Kidney (tissue), 14 donors: ENCODE results near the gene AKAP6. TPM values are rescaled to one million over a fixed set of nuclear protein-coding genes. Genes with fewer than 3 reads are reported as not detected.

Source experiments
- DNase-seq, 5 donors: peaks; one replicate each; pipeline ENCODE4 v3.0.0-alpha.2; 2013 to 2020
- FAIRE-seq: peaks from 2 replicates; lab custom pipeline; 2012; peaks lifted over from hg19 to GRCh38; lab: Jason Lieb, UNC
- H3K27ac ChIP-seq, 2 donors: one replicate each; pipeline ENCODE4 v1.7.0; 2013; ENCODE audit warnings: low read depth in 2 of 2, low read length in 2 of 2, inconsistent platforms in 1 of 2
- H3K27me3 ChIP-seq: one replicate; pipeline ENCODE4 v1.7.1; 2013; ENCODE audit warnings: low read length, inconsistent platforms; ENCODE audit not compliant: control insufficient read depth, insufficient read depth
- H3K36me3 ChIP-seq, 3 donors: one replicate each; pipeline versions ENCODE4 v1.7.0 to v1.7.1; 2013; ENCODE audit warnings: low read length in 3 of 3, control low read depth in 1 of 3, inconsistent platforms in 1 of 3; ENCODE audit not compliant: insufficient read depth in 3 of 3, control insufficient read depth in 2 of 3
- H3K4me1 ChIP-seq, 3 donors: one replicate each; pipeline versions ENCODE4 v1.7.0 to v1.7.1; 2013; ENCODE audit warnings: low read length in 3 of 3, inconsistent platforms in 1 of 3, low read depth in 1 of 3; ENCODE audit not compliant: control insufficient read depth in 2 of 3, insufficient read depth in 2 of 3
- H3K4me3 ChIP-seq, 3 donors: one replicate each; pipeline versions ENCODE4 v1.7.0 to v1.8.1; 2013; ENCODE audit warnings: low read length in 3 of 3, control low read depth in 1 of 3, inconsistent platforms in 1 of 3
- H3K9ac ChIP-seq, 3 donors: one replicate each; pipeline versions ENCODE4 v1.7.0 to v1.7.1; 2013; ENCODE audit warnings: low read length in 3 of 3, control low read depth in 1 of 3, inconsistent platforms in 1 of 3
- H3K9me3 ChIP-seq, 3 donors: one replicate each; pipeline versions ENCODE4 v1.7.0 to v1.7.1; 2013; ENCODE audit warnings: low read length in 3 of 3, control low read depth in 1 of 3, inconsistent platforms in 1 of 3; ENCODE audit not compliant: control insufficient read depth in 2 of 3, insufficient read depth in 1 of 3
- CTCF ChIP-seq: IDR thresholded peaks from 3 replicates; pipeline ENCODE4 v1.5.1; 2012; ENCODE audit warnings: mild to moderate bottlenecking, moderate library complexity, borderline replicate concordance; ENCODE audit not compliant: insufficient read depth; ENCODE audit errors: extremely low read depth
- intact Hi-C: fragments of 100-400 bp; cut with DNase I; formaldehyde crosslinking; loops from one replicate; pipeline ENCODE4 v1.11.1; 2022
- polyA plus RNA-seq: library from polyadenylated mRNA; stranded (reverse); fragments of 350-450 nt; fragmentation: Illumina TruSeq; extraction: RNeasy Lipid Tissue Mini Kit (QIAGEN cat#74804); gene quantifications from one replicate; pipeline ENCODE4 v1.2.3, GENCODE V29; 2014; ENCODE audit warnings: low read depth, low replicate concordance; ENCODE audit not compliant: insufficient read depth
- total RNA-seq: library from RNA; stranded (reverse); fragmentation: NEBNext Ultra II Directional; extraction: Animal tissue kit (Norgen Biotek cat#: 25700); gene quantifications from one replicate; pipeline ENCODE4 v1.2.1, GENCODE V29; 2021
- donor health status: control.
- donor health status: control.
- donor health status: control.
- donor health status: control.
- donor health status: control.
- donor health status: DM: yes; HTN: yes; CAD: no.
- donor health status: Normal renal cell carcinoma (clear cell type).

The AKAP6 gene
- total and polyA plus RNA-seq, 2 donors from 2014 or later, result 0.92 to 10.5 TPM

- Histone ChIP-seq H3K27me3 (no peaks in the 10 kb centered on the region), H3K4me3 (no peak overlapping the region), H3K9me3 (no peaks in the 10 kb centered on the region), H3K36me3 (no peaks in the 10 kb centered on the region), H3K4me1 (no peaks in the 10 kb centered on the region), H3K9ac (no peak overlapping the region), H3K27ac (no peak overlapping the region)
- TF ChIP-seq CTCF, result no peak
- FAIRE-seq, result no peak
- intact Hi-C loops, result no loop called here
- DNase-seq, result no peak
Measured at GRCh38 chr14:32818581-32818980, 489.5 kb downstream of the AKAP6 start.

GRCh38 chr14:32820181-32820580, 491.1 kb downstream of the AKAP6 start:
- DNase-seq (peak in 1 of 5 donors; percentile 20), FAIRE-seq (no peak)
- Histone ChIP-seq H3K9ac (no peak overlapping the region), H3K27me3 (no peaks in the 10 kb centered on the region), H3K4me1 (no peaks in the 10 kb centered on the region), H3K27ac (no peak overlapping the region), H3K36me3 (no peaks in the 10 kb centered on the region), H3K9me3 (no peaks in the 10 kb centered on the region), H3K4me3 (no peak overlapping the region)
- intact Hi-C loops, result no loop called here
- no peak for TF ChIP-seq CTCF

- intact Hi-C loops, result no loop called here
- no peaks in the 10 kb centered on the region for H3K9me3 ChIP-seq
- no peak for TF ChIP-seq CTCF
- H3K27me3 ChIP-seq, result no peaks in the 10 kb centered on the region
- FAIRE-seq (no peak), DNase-seq (no peak)
- no peaks in the 10 kb centered on the region for H3K36me3 ChIP-seq
- no peak overlapping the region for H3K27ac ChIP-seq
- no peak overlapping the region for H3K4me3 ChIP-seq
- no peak overlapping the region for H3K9ac ChIP-seq
- no peaks in the 10 kb centered on the region for H3K4me1 ChIP-seq
Measured at GRCh38 chr14:32820682-32821081, 491.6 kb downstream of the AKAP6 start.
